CD14-positive monocyte (primary cell): ENCODE data around the gene GIGYF2. TPM values are rescaled to one million over a fixed set of nuclear protein-coding genes. Genes with fewer than 3 reads are reported as not detected.

Source experiments
- DNase-seq, 3 donors: peaks; one replicate each; pipeline ENCODE4 v3.0.0-alpha.2; 2011 to 2022
- H2AFZ ChIP-seq: 2 replicates; pipeline ENCODE4 v1.6.0; 2012; ENCODE audit warnings: mild to moderate bottlenecking, low read depth, low read length, inconsistent platforms; ENCODE audit not compliant: insufficient read depth, poor library complexity, severe bottlenecking
- H3K27ac ChIP-seq, 2 donors: 1 replicate in 1 of 2; 2 replicates in 1 of 2; pipeline ENCODE4 v1.5.1; 2012 to 2013; ENCODE audit warnings: low read length in 2 of 2, control low read depth in 1 of 2, inconsistent platforms in 1 of 2, low read depth in 1 of 2, mild to moderate bottlenecking in 1 of 2
- H3K27me3 ChIP-seq, 2 donors: one replicate each; pipeline versions ENCODE4 v1.6.0 to v1.6.1; 2011 to 2013; ENCODE audit warnings: low read length in 2 of 2; ENCODE audit not compliant: control insufficient read depth in 2 of 2, insufficient read depth in 2 of 2
- H3K36me3 ChIP-seq, 2 donors: replicated peaks in 1 of 2; 1 replicate in 1 of 2; 2 replicates in 1 of 2; pipeline versions ENCODE4 v1.5.1 to v1.6.1; 2012 to 2013; ENCODE audit warnings: low read length in 2 of 2, control low read depth in 1 of 2, inconsistent platforms in 1 of 2, mild to moderate bottlenecking in 1 of 2; ENCODE audit not compliant: insufficient read depth in 2 of 2, control insufficient read depth in 1 of 2
- H3K4me1 ChIP-seq, 2 donors: 1 replicate in 1 of 2; 2 replicates in 1 of 2; pipeline versions ENCODE4 v1.5.1 to v1.6.1; 2012 to 2013; ENCODE audit warnings: low read length in 2 of 2, control low read depth in 1 of 2, inconsistent platforms in 1 of 2, mild to moderate bottlenecking in 1 of 2, moderate library complexity in 1 of 2; ENCODE audit not compliant: insufficient read depth in 2 of 2, control insufficient read depth in 1 of 2
- H3K4me2 ChIP-seq: replicated peaks from 2 replicates; pipeline ENCODE3; 2012; ENCODE audit warnings: low read length, moderate library complexity, mild to moderate bottlenecking; ENCODE audit not compliant: poor library complexity, severe bottlenecking; ENCODE audit errors: extremely low read depth
- H3K4me3 ChIP-seq, 3 experiments: fragments of 200-600 bp in 1 of 3; sonication (generic) in 1 of 3; replicated peaks in 1 of 3; 1 replicate in 2 of 3; 2 replicates in 1 of 3; pipeline ENCODE4 v1.5.1; 2011 to 2013; ENCODE audit warnings: low read length in 3 of 3, mild to moderate bottlenecking in 3 of 3, control low read depth in 2 of 3, low read depth in 2 of 3, inconsistent platforms in 1 of 3, moderate library complexity in 1 of 3
- H3K79me2 ChIP-seq: 2 replicates; pipeline ENCODE4 v1.6.0; 2012; ENCODE audit warnings: mild to moderate bottlenecking, control low read depth, inconsistent platforms, low read length, moderate library complexity; ENCODE audit not compliant: insufficient read depth
- H3K9ac ChIP-seq: 2 replicates; pipeline ENCODE4 v1.6.0; 2017; ENCODE audit warnings: low read length, mild to moderate bottlenecking; ENCODE audit not compliant: insufficient read depth, poor library complexity, severe bottlenecking
- H3K9me3 ChIP-seq, 2 donors: replicated peaks in 1 of 2; 1 replicate in 1 of 2; 2 replicates in 1 of 2; pipeline versions ENCODE4 v1.5.1 to v1.6.1; 2012 to 2013; ENCODE audit warnings: low read length in 2 of 2, control low read depth in 1 of 2; ENCODE audit not compliant: control insufficient read depth in 1 of 2, insufficient read depth in 1 of 2
- H4K20me1 ChIP-seq: 2 replicates; pipeline ENCODE4 v1.6.0; 2012; ENCODE audit warnings: mild to moderate bottlenecking, low read length, control low read depth, moderate library complexity; ENCODE audit not compliant: insufficient read depth
- H3K27ac Mint-ChIP-seq, 7 donors: one replicate each; pipeline ENCODE4 v1.8.0; 2020; ENCODE audit warnings: mild to moderate bottlenecking in 7 of 7, mixed read lengths in 7 of 7, moderate library complexity in 6 of 7, inconsistent platforms in 2 of 7
- H3K27me3 Mint-ChIP-seq, 3 donors: one replicate each; pipeline ENCODE4 v1.8.0; 2021 to 2022; ENCODE audit warnings: low read depth in 3 of 3, mild to moderate bottlenecking in 3 of 3, mixed read lengths in 3 of 3, moderate library complexity in 3 of 3, inconsistent platforms in 1 of 3
- H3K36me3 Mint-ChIP-seq, 2 donors: one replicate each; pipeline ENCODE4 v1.8.0; 2020; ENCODE audit warnings: mixed read lengths in 2 of 2, inconsistent platforms in 1 of 2, mild to moderate bottlenecking in 1 of 2
- H3K4me1 Mint-ChIP-seq: one replicate; pipeline ENCODE4 v1.8.0; 2020; ENCODE audit warnings: mild to moderate bottlenecking, mixed read lengths
- H3K4me3 Mint-ChIP-seq, 2 donors: one replicate each; pipeline ENCODE4 v1.8.0; 2020; ENCODE audit warnings: mild to moderate bottlenecking in 2 of 2, mixed read lengths in 2 of 2, moderate library complexity in 1 of 2
- H3K9me3 Mint-ChIP-seq, 7 donors: one replicate each; pipeline ENCODE4 v1.8.0; 2020 to 2022; ENCODE audit warnings: mixed read lengths in 7 of 7, mild to moderate bottlenecking in 6 of 7, moderate library complexity in 6 of 7, inconsistent platforms in 2 of 7
- CTCF ChIP-seq: fragments of 200-600 bp; IDR thresholded peaks from one replicate; pipeline ENCODE4 v1.8.0; 2022; ENCODE audit warnings: antibody characterized with exemption, mild to moderate bottlenecking
- WGBS: methylation state at CpG from one replicate; pipeline ENCODE4 v1.1.5; 2013; ENCODE audit warnings: missing lambda C conversion rate; ENCODE audit not compliant: insufficient coverage; 5-methylcytosine and 5-hydroxymethylcytosine counted together
- intact Hi-C, 2 donors: fragments of 100-400 bp; cut with micrococcal nuclease; formaldehyde crosslinking; loops; one replicate each; pipeline versions ENCODE4 v1.15.0 to v1.15.1; 2023
- polyA plus RNA-seq, 3 donors: library from polyadenylated mRNA; depleted of rRNA in 1 of 3; unstranded in 2 of 3; stranded (reverse) in 1 of 3; fragments of 300-500 nt in 2 of 3; fragments of >200 nt in 1 of 3; fragmentation: Illumina TruSeq in 2 of 3; gene quantifications; 1 replicate in 2 of 3; 2 replicates in 1 of 3; pipeline ENCODE4 v1.2.3, GENCODE V29; 2012 to 2021

Gene GIGYF2
- polyA plus RNA-seq, 3 donors, result 7.7 to 20.7 (median 17.3) TPM

DNA sequence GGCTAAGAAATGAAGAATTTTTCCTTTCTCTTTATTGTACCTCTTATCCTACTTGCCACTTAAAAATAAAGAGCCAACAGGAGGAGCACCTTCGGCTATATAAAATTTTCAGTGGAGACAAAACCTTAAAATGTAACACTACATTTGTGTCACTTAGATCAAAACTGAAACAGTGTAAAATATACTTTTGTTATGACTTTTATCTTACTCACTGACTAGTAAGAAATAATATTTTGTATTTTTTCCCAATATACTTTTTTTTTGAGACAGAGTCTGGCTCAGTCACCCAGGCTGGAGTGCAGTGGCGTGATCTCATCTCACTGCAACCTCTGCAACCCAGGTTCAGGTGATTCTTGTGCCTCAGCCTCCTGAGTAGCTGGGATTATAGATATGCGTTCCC lies 50.9 kb downstream of the GIGYF2 start:
- Mint-ChIP-seq H3K9me3 (no peaks in the 10 kb centered on the region), H3K27ac (no peak overlapping the region), H3K36me3 (peaks cover 56 to 78% of the 10 kb centered on the region in 2 donors), H3K4me3 (no peak overlapping the region), H3K27me3 (no peaks in the 10 kb centered on the region), H3K4me1 (no peaks in the 10 kb centered on the region)
- Histone ChIP-seq H2AFZ (no peak overlapping the region), H3K79me2 (no peaks in the 10 kb centered on the region), H3K9me3 (no peaks in the 10 kb centered on the region), H3K27me3 (no peaks in the 10 kb centered on the region), H3K4me3 (no peak overlapping the region), H3K4me1 (no peaks in the 10 kb centered on the region), H4K20me1 (peaks cover 12% of the 10 kb centered on the region), H3K9ac (no peak overlapping the region), H3K27ac (no peak overlapping the region), H3K4me2 (no peak overlapping the region), H3K36me3 (peaks cover 51 to 76% of the 10 kb centered on the region in 2 donors)
- intact Hi-C loops, result no loop called here
- no peak for DNase-seq
- TF ChIP-seq CTCF, result no peak
- WGBS, result 100% methylated on average over 1 of the region's 3 CpGs

DNA sequence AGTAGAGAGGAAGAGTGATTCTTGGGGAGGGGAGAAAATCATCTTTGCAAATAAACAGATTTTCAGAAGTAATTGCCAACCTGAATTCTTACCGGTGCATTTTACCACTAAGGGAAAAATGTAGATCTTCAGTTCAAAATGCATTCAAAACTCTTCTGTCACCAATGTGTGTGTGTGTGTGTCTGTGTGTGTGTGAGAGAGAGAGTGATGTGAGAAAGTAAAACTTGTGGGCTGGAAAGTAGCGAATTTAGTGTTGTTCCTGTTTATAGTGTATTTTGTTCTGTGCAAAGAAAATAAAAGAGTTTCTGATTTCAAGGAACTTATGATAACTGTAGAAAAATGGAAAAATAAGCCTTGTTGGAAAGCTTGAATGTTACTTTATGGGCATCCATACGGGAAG lies 52.2 kb downstream of the GIGYF2 start:
- 90% methylated on average over 1 of the region's 3 CpGs for WGBS
- H4K20me1 ChIP-seq, result peaks cover 4% of the 10 kb centered on the region

More for the DNA sequence above, 52.2 kb downstream of the GIGYF2 start:
- no peak overlapping the region for H2AFZ ChIP-seq
- peaks cover 60 to 80% of the 10 kb centered on the region in 2 donors for H3K36me3 ChIP-seq
- peak overlapping the region in 2 of 7 donors; percentile 3 to 19 for H3K27ac Mint-ChIP-seq
- H3K27me3 Mint-ChIP-seq, result no peaks in the 10 kb centered on the region
- no peaks in the 10 kb centered on the region for H3K79me2 ChIP-seq
- DNase-seq, result no peak
- no peak overlapping the region for H3K27ac ChIP-seq
- no peaks in the 10 kb centered on the region for H3K4me1 ChIP-seq
- H3K27me3 ChIP-seq, result no peaks in the 10 kb centered on the region
- no peak overlapping the region for H3K4me3 ChIP-seq
- intact Hi-C loops, result no loop called here
- no peak overlapping the region for H3K4me3 Mint-ChIP-seq
- H3K9me3 ChIP-seq, result no peaks in the 10 kb centered on the region
- H3K9me3 Mint-ChIP-seq, result no peaks in the 10 kb centered on the region
- H3K4me2 ChIP-seq, result no peak overlapping the region
- no peaks in the 10 kb centered on the region for H3K4me1 Mint-ChIP-seq
- H3K9ac ChIP-seq, result no peak overlapping the region
- peaks cover 59 to 80% of the 10 kb centered on the region in 2 donors for H3K36me3 Mint-ChIP-seq
- TF ChIP-seq CTCF, result no peak
